ENCODE results near the gene MARCHF4.
A peak's percentile ranks its signal among the peaks of the same experiment; 100 is the strongest.

Gene MARCHF4

DNA sequence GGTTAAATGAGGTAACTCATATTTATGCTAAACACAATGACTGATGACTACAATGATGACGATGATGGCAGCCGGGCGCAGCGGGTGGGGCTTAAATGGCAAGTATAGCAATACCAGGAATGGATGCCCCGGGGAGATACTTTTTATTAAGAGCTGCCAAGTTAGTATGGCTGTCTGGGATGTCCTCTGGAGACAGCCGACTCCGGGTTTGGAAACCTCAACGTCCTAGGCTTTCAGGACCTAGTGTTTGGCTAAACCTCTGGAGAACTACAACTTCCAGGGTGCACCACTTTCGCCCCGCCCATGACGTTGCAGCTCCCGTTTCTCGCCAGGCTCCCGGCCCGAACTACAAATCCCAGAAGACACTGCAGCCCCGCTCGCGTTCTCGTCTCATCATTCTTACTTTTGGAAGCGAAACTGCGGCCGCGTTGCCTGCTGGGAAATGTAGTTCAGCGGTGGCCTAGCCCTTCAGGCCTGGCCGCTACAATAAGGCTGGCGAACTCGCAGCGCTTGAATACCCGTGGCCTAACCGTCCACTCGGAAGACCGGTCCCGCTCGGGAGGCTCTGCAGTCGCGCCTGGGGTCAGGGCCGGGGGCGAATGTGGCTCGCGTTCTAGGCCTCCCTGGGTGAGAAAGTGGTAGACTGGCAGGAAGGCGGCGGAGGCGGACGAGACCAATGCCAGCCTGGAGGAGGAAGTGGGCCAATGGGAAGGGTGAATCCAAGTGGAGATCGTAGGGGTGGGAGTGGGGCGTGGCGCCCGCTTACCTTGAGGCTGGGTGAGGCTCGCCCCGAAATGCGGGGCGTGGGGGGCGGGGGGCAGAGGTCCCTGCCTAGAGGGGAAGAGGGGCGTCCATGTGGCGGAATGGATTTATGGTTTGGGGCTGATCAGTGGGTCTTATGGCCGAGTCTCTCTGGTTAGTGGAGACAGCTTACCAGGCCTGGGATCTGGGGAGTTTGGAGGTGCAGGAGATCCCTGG is 40.0 kb upstream of the MARCHF4 start, which contains the start of gene SMARCAL1 (continued):
- TF ChIP-seq, protein P1, sequence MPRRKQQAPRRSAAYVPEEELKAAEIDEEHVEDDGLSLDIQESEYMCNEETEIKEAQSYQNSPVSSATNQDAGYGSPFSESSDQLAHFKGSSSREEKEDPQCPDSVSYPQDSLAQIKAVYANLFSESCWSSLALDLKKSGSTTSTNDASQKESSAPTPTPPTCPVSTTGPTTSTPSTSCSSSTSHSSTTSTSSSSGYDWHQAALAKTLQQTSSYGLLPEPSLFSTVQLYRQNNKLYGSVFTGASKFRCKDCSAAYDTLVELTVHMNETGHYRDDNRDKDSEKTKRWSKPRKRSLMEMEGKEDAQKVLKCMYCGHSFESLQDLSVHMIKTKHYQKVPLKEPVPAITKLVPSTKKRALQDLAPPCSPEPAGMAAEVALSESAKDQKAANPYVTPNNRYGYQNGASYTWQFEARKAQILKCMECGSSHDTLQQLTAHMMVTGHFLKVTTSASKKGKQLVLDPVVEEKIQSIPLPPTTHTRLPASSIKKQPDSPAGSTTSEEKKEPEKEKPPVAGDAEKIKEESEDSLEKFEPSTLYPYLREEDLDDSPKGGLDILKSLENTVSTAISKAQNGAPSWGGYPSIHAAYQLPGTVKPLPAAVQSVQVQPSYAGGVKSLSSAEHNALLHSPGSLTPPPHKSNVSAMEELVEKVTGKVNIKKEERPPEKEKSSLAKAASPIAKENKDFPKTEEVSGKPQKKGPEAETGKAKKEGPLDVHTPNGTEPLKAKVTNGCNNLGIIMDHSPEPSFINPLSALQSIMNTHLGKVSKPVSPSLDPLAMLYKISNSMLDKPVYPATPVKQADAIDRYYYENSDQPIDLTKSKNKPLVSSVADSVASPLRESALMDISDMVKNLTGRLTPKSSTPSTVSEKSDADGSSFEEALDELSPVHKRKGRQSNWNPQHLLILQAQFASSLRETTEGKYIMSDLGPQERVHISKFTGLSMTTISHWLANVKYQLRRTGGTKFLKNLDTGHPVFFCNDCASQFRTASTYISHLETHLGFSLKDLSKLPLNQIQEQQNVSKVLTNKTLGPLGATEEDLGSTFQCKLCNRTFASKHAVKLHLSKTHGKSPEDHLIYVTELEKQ (tag by site-specific recombination; IDR thresholded peaks at IDR 0.05; ENCODE audit: borderline replicate concordance), result no peak
- TF ChIP-seq, protein P2, sequence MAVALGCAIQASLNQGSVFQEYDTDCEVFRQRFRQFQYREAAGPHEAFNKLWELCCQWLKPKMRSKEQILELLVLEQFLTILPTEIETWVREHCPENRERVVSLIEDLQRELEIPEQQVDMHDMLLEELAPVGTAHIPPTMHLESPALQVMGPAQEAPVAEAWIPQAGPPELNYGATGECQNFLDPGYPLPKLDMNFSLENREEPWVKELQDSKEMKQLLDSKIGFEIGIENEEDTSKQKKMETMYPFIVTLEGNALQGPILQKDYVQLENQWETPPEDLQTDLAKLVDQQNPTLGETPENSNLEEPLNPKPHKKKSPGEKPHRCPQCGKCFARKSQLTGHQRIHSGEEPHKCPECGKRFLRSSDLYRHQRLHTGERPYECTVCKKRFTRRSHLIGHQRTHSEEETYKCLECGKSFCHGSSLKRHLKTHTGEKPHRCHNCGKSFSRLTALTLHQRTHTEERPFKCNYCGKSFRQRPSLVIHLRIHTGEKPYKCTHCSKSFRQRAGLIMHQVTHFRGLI (tag by site-specific recombination; IDR thresholded peaks at IDR 0.05), result no peak
- TF ChIP-seq ZNF37A (tag by site-specific recombination; IDR thresholded peaks at IDR 0.05) (no peak), ZNF10 (tag by site-specific recombination; IDR thresholded peaks at IDR 0.05) (no peak), ZNF791 (tag by site-specific recombination; IDR thresholded peaks at IDR 0.05) (no peak), ZNF510 (tag by site-specific recombination; IDR thresholded peaks at IDR 0.05; ENCODE audit: insufficient replicate concordance) (no peak), ZBTB8A (tag by site-specific recombination; IDR thresholded peaks at IDR 0.05) (peak; percentile 75), MZF1 (tag by site-specific recombination; IDR thresholded peaks at IDR 0.05; ENCODE audit: borderline replicate concordance) (no peak), YY2 (tag by site-specific recombination; IDR thresholded peaks at IDR 0.05) (no peak), ZNF768 (tag by site-specific recombination; IDR thresholded peaks at IDR 0.05) (no peak), SETDB1 (IDR thresholded peaks at IDR 0.05; ENCODE audit: insufficient read length, low read length) (no peak), PRDM1 (tag by site-specific recombination; IDR thresholded peaks at IDR 0.05) (peak; percentile 65; the same call in 1 of the 2 replicates), ZNF248 (tag by site-specific recombination; IDR thresholded peaks at IDR 0.05) (no peak), ZNF629 (tag by site-specific recombination; IDR thresholded peaks at IDR 0.05) (no peak; the same call in 1 of the 2 replicates), ZBTB17 (tag by site-specific recombination; IDR thresholded peaks at IDR 0.05) (peak; percentile 97), ZNF677 (tag by site-specific recombination; IDR thresholded peaks at IDR 0.05) (no peak), ZNF184 (tag by site-specific recombination; IDR thresholded peaks at IDR 0.05) (no peak), ZNF549 (tag by site-specific recombination; IDR thresholded peaks at IDR 0.05) (no peak), ZNF132 (tag by site-specific recombination; IDR thresholded peaks at IDR 0.05; ENCODE audit: borderline replicate concordance) (no peak), ZNF658 (tag by site-specific recombination; IDR thresholded peaks at IDR 0.05) (no peak)
- TF ChIP-seq, protein P3, sequence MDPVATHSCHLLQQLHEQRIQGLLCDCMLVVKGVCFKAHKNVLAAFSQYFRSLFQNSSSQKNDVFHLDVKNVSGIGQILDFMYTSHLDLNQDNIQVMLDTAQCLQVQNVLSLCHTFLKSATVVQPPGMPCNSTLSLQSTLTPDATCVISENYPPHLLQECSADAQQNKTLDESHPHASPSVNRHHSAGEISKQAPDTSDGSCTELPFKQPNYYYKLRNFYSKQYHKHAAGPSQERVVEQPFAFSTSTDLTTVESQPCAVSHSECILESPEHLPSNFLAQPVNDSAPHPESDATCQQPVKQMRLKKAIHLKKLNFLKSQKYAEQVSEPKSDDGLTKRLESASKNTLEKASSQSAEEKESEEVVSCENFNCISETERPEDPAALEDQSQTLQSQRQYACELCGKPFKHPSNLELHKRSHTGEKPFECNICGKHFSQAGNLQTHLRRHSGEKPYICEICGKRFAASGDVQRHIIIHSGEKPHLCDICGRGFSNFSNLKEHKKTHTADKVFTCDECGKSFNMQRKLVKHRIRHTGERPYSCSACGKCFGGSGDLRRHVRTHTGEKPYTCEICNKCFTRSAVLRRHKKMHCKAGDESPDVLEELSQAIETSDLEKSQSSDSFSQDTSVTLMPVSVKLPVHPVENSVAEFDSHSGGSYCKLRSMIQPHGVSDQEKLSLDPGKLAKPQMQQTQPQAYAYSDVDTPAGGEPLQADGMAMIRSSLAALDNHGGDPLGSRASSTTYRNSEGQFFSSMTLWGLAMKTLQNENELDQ (tag by site-specific recombination; IDR thresholded peaks at IDR 0.05; ENCODE audit: low read depth), result no peak
- TF ChIP-seq, protein P4, sequence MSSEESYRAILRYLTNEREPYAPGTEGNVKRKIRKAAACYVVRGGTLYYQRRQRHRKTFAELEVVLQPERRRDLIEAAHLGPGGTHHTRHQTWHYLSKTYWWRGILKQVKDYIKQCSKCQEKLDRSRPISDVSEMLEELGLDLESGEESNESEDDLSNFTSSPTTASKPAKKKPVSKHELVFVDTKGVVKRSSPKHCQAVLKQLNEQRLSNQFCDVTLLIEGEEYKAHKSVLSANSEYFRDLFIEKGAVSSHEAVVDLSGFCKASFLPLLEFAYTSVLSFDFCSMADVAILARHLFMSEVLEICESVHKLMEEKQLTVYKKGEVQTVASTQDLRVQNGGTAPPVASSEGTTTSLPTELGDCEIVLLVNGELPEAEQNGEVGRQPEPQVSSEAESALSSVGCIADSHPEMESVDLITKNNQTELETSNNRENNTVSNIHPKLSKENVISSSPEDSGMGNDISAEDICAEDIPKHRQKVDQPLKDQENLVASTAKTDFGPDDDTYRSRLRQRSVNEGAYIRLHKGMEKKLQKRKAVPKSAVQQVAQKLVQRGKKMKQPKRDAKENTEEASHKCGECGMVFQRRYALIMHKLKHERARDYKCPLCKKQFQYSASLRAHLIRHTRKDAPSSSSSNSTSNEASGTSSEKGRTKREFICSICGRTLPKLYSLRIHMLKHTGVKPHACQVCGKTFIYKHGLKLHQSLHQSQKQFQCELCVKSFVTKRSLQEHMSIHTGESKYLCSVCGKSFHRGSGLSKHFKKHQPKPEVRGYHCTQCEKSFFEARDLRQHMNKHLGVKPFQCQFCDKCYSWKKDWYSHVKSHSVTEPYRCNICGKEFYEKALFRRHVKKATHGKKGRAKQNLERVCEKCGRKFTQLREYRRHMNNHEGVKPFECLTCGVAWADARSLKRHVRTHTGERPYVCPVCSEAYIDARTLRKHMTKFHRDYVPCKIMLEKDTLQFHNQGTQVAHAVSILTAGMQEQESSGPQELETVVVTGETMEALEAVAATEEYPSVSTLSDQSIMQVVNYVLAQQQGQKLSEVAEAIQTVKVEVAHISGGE (tag by site-specific recombination; conservative IDR thresholded peaks at IDR 0.05; ENCODE audit: low read depth), result 0 out of 2 replicates have a peak, but pooled peaks have one; percentile 12
- TF ChIP-seq, protein P5, sequence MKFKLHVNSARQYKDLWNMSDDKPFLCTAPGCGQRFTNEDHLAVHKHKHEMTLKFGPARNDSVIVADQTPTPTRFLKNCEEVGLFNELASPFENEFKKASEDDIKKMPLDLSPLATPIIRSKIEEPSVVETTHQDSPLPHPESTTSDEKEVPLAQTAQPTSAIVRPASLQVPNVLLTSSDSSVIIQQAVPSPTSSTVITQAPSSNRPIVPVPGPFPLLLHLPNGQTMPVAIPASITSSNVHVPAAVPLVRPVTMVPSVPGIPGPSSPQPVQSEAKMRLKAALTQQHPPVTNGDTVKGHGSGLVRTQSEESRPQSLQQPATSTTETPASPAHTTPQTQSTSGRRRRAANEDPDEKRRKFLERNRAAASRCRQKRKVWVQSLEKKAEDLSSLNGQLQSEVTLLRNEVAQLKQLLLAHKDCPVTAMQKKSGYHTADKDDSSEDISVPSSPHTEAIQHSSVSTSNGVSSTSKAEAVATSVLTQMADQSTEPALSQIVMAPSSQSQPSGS (tag by site-specific recombination; IDR thresholded peaks at IDR 0.05; ENCODE audit: low read depth), result no peak
- TF ChIP-seq, protein P6, sequence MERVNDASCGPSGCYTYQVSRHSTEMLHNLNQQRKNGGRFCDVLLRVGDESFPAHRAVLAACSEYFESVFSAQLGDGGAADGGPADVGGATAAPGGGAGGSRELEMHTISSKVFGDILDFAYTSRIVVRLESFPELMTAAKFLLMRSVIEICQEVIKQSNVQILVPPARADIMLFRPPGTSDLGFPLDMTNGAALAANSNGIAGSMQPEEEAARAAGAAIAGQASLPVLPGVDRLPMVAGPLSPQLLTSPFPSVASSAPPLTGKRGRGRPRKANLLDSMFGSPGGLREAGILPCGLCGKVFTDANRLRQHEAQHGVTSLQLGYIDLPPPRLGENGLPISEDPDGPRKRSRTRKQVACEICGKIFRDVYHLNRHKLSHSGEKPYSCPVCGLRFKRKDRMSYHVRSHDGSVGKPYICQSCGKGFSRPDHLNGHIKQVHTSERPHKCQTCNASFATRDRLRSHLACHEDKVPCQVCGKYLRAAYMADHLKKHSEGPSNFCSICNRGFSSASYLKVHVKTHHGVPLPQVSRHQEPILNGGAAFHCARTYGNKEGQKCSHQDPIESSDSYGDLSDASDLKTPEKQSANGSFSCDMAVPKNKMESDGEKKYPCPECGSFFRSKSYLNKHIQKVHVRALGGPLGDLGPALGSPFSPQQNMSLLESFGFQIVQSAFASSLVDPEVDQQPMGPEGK (tag by site-specific recombination; IDR thresholded peaks at IDR 0.05), result peak; percentile 61
